ENCODE data around the gene TOMM40.
"Not testable (repeated sequence)": the region's sequence is repeated elsewhere in the genome, so short reads cannot be mapped to it uniquely, and the experiment has no call there.

TOMM40 gene

DNA sequence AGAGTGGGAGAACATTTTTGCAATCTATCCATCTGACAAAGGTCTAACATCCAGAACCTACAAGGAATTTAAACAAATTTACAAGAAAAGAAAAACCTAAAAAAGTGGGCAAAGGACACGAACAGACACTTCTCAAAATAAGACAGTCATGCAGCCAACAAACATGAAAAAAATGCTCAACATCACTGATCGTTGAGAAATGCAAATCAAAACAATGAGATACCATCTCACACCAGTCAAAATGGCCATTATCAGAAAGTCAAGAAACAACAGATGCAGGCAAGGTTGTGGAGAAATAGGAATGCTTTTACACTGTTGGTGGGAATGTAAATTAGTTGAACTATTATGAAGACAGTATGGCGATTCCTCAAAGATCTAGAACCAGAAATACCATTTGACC lies 29.5 kb upstream of the TOMM40 start:
- not testable (repeated sequence) for H3K9ac ChIP-seq (ENCODE audit: low read depth, low read length); H3K36me3 ChIP-seq (ENCODE audit: insufficient read depth, low read length); H3K9me3 ChIP-seq (ENCODE audit: control insufficient read depth, insufficient read depth, low read length); H3K4me1 ChIP-seq (ENCODE audit: insufficient read depth, low read length)

DNA sequence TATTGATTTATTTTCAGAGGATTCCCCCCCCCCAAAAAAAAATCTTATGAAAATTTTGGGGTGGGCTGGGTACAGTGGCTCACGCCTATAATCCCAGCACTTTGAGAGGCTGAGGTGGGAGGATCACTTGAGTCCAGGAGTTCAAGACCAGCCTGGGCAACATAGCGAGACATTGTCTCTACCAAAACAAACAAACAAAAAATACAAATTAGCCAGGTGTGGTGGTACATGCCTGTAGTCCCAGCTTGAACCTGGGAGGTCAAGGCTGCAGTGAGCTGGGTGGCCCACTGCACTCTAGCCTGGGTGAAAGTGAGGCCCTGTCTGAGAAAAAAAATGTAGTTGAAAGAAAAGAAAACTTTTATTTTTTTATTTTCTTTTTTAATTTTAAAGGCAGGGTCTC lies 27.1 kb upstream of the TOMM40 start:
- Histone ChIP-seq H3K9ac (ENCODE audit: low read depth, low read length) (no peak overlapping the region), H3K4me1 (ENCODE audit: insufficient read depth, low read length) (no peaks in the 10 kb centered on the region; the same call in 1 of the 2 replicates), H3K36me3 (ENCODE audit: insufficient read depth, low read length) (peaks cover 5% of the 10 kb centered on the region; the same call in 1 of the 2 replicates), H3K9me3 (ENCODE audit: control insufficient read depth, insufficient read depth, low read length) (no peaks in the 10 kb centered on the region)

DNA sequence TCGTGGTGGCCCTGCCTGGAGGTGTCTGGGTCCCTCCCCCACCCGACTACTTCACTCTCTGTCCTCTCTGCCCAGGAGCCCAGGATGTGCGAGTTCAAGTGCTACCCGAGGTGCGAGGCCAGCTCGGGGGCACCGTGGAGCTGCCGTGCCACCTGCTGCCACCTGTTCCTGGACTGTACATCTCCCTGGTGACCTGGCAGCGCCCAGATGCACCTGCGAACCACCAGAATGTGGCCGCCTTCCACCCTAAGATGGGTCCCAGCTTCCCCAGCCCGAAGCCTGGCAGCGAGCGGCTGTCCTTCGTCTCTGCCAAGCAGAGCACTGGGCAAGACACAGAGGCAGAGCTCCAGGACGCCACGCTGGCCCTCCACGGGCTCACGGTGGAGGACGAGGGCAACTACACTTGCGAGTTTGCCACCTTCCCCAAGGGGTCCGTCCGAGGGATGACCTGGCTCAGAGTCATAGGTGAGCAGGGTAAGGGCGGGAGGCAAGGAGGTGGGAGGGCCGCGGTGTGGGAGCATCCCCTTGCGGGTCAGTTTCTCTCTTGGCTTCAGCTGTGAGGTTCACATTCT lies 25.8 kb upstream of the TOMM40 start:
- H3K9me3 ChIP-seq (ENCODE audit: control insufficient read depth, insufficient read depth, low read length) = no peaks in the 10 kb centered on the region
- H3K9ac ChIP-seq (ENCODE audit: low read depth, low read length) = no peak overlapping the region
- no peaks in the 10 kb centered on the region; the same call in 1 of the 2 replicates for H3K4me1 ChIP-seq (ENCODE audit: insufficient read depth, low read length)
- H3K36me3 ChIP-seq (ENCODE audit: insufficient read depth, low read length) = peaks cover 5% of the 10 kb centered on the region; the same call in 1 of the 2 replicates

DNA sequence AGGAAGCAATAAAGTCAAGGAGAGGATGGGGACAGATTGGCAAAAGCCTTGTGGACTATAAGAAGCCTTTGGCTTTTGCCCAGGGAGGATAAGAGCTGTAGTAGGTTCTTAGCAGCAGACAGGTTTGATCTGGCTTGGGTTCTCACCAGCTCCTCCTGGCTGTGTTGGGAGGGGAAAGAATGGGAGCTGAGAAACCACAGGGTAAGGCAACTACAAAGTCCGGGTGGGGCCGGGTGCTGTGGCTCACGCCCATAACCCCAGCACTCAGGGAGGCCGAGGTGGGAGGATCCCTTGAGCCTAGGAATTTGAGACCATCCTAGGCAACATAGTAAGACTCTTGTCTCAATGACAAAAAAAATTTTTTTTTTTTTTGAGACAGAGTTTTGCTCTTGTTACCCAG lies 24.4 kb upstream of the TOMM40 start:
- no peaks in the 10 kb centered on the region for H3K9me3 ChIP-seq (ENCODE audit: control insufficient read depth, insufficient read depth, low read length)
- no peaks in the 10 kb centered on the region; the same call in 1 of the 2 replicates for H3K4me1 ChIP-seq (ENCODE audit: insufficient read depth, low read length)
- no peak overlapping the region for H3K9ac ChIP-seq (ENCODE audit: low read depth, low read length)
- H3K36me3 ChIP-seq (ENCODE audit: insufficient read depth, low read length) = peaks cover 5% of the 10 kb centered on the region; the same call in 1 of the 2 replicates

DNA sequence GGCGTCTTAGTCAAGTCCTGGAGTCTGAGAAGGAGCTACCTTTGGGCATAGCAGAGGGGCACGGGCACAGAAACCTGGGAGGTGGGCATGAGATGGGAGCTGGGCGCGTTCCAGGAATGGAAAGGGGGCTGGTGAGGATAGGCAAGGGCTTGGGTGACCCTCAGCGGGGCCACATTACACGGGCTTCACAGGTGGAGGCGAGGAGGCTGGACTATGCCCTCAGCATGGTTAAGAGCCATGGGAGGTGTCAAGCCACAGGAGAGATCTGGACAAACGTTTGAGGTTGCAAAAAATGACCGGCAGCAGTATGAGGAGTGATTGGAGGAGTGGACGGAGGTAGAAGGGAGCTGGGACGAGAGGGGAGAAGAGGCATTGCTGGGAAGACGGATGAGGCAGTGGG lies 23.5 kb upstream of the TOMM40 start:
- no peaks in the 10 kb centered on the region; the same call in 1 of the 2 replicates for H3K4me1 ChIP-seq (ENCODE audit: insufficient read depth, low read length)
- H3K9ac ChIP-seq (ENCODE audit: low read depth, low read length) = no peak overlapping the region
- peaks cover 11% of the 10 kb centered on the region for H3K36me3 ChIP-seq (ENCODE audit: insufficient read depth, low read length)
- no peaks in the 10 kb centered on the region for H3K9me3 ChIP-seq (ENCODE audit: control insufficient read depth, insufficient read depth, low read length)

DNA sequence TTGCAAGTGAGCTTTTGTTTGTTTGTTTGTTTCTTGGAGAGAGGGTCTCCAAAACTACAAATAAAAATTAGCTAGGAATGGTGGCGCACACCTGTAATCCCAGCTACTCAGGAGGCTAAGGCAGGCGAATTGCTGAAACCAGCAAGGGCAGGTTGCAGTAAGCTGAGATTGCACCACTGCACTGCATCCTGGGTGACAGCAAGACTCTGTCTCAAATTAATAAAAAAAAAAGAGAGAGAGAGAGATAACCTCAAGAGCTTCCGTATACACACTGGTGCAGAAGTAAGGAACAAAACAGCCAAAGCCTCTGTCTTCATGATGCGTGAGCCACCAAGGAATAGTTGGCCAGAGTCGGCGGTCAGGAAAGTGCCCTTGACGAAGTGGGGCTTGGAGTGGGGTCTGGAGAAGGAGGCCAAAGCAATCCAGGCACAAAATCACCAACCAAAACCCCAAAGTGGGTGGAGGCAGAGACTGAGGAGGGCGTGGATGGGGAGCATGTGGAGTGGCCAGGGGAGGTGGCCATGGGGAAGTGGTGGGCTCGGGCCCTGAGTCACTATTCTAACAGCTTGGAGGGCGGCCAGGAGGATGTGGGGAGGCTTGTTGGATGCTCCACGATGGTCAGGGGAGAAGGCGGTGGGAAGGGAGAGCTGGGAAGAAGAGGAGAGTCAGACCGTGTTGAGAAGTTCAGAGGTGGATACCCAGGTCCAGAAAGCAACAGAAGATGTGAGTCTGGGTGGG lies 21.2 kb upstream of the TOMM40 start:
- peaks cover 18% of the 10 kb centered on the region for H3K36me3 ChIP-seq (ENCODE audit: insufficient read depth, low read length)
- H3K4me1 ChIP-seq (ENCODE audit: insufficient read depth, low read length) = no peaks in the 10 kb centered on the region; the same call in 1 of the 2 replicates
- no peak overlapping the region for H3K9ac ChIP-seq (ENCODE audit: low read depth, low read length)

DNA sequence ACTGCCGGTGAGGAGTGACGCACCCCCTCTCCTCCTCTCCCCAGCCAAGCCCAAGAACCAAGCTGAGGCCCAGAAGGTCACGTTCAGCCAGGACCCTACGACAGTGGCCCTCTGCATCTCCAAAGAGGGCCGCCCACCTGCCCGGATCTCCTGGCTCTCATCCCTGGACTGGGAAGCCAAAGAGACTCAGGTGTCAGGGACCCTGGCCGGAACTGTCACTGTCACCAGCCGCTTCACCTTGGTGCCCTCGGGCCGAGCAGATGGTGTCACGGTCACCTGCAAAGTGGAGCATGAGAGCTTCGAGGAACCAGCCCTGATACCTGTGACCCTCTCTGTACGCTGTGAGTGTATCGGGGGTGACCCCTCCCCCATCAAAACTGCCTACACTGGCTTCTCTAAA lies 19.2 kb upstream of the TOMM40 start:
- Histone ChIP-seq H3K4me1 (ENCODE audit: insufficient read depth, low read length) (peaks cover 12% of the 10 kb centered on the region; the same call in 1 of the 2 replicates), H3K9me3 (ENCODE audit: control insufficient read depth, insufficient read depth, low read length) (no peaks in the 10 kb centered on the region), H3K36me3 (ENCODE audit: insufficient read depth, low read length) (peaks cover 31% of the 10 kb centered on the region), H3K9ac (ENCODE audit: low read depth, low read length) (no peak overlapping the region)

More for the DNA sequence above, 21.2 kb upstream of the TOMM40 start:
- H3K9me3 ChIP-seq (ENCODE audit: control insufficient read depth, insufficient read depth, low read length) = no peaks in the 10 kb centered on the region

DNA sequence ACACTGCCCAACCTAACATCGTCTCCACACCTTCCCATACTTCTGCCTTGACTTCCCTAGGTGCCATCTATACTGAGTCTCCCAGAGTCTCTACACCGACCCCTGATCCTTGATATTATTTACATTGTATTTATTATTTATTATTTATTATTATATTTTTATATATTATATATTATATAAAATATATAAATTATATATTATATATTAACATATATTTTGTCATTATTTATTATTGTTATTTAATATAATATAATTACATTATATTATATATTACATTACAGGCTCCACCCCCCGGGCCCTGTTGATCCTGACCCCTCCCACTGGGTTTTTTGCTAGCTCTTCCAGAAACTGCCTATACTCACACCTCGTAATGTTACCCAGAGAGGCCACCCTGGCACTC lies 18.4 kb upstream of the TOMM40 start:
- Histone ChIP-seq H3K9ac (ENCODE audit: low read depth, low read length) (no peak overlapping the region), H3K36me3 (ENCODE audit: insufficient read depth, low read length) (peaks cover 33% of the 10 kb centered on the region), H3K4me1 (ENCODE audit: insufficient read depth, low read length) (peaks cover 19% of the 10 kb centered on the region; the same call in 1 of the 2 replicates), H3K9me3 (ENCODE audit: control insufficient read depth, insufficient read depth, low read length) (no peaks in the 10 kb centered on the region)

DNA sequence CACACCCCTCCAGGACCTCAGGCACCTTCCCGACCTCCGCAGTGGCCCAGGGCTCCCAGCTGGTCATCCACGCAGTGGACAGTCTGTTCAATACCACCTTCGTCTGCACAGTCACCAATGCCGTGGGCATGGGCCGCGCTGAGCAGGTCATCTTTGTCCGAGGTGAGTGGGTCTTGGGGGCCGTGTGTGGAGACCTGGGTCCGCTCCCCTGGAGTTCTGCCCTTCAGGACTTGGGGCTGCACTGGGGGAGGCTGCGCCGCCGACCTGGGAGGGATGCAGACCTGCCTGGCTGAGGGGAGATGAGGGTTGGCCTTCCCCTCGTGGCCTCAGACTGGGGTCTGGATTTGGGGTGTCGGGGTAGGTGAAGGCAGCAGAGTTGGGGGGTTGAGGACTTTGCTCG lies 16.7 kb upstream of the TOMM40 start:
- H3K9me3 ChIP-seq (ENCODE audit: control insufficient read depth, insufficient read depth, low read length) = no peaks in the 10 kb centered on the region
- H3K4me1 ChIP-seq (ENCODE audit: insufficient read depth, low read length) = peaks cover 27% of the 10 kb centered on the region; the same call in 1 of the 2 replicates
- no peak overlapping the region for H3K9ac ChIP-seq (ENCODE audit: low read depth, low read length)
- peaks cover 31% of the 10 kb centered on the region for H3K36me3 ChIP-seq (ENCODE audit: insufficient read depth, low read length)

DNA sequence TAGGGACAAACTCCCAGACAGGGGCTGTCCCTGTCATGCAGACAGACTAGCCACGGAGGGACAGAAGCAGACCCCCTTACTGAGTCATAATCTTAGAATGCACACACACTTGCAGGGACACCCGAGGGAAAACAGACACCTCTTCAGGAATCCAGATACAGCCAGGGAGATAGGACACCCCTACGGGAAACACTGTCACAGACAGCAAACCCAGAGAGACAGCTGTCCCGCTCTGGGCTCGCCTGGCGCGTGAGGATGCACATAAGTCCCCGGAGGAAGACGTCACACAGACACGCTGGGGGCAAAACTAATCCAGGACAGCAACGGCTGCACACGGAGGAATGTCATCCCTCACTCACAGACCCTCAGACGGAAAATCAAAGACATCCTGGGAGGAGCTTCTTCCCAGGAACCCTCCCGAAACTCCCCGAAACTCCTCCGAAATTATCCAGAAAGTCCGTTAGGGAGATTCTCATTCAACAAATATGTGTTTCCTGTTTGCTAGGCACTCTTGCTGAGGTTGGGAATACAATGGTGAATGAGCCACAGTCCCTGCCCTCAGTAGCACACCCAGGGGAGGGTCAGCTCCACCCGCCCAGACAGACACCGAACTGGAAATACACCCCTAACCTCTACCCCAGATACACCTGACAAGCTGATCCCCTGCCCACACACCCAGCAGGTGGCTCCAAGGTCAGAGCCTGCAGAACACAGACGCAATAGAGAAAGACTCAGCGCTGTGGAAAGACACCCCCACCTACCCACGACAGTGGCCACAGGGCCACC lies 15.2 kb upstream of the TOMM40 start:
- H3K4me1 ChIP-seq (ENCODE audit: insufficient read depth, low read length) = peaks cover 33% of the 10 kb centered on the region; the same call in 1 of the 2 replicates
- no peaks in the 10 kb centered on the region for H3K9me3 ChIP-seq (ENCODE audit: control insufficient read depth, insufficient read depth, low read length)
- peaks cover 31% of the 10 kb centered on the region for H3K36me3 ChIP-seq (ENCODE audit: insufficient read depth, low read length)
- H3K9ac ChIP-seq (ENCODE audit: low read depth, low read length) = no peak overlapping the region

DNA sequence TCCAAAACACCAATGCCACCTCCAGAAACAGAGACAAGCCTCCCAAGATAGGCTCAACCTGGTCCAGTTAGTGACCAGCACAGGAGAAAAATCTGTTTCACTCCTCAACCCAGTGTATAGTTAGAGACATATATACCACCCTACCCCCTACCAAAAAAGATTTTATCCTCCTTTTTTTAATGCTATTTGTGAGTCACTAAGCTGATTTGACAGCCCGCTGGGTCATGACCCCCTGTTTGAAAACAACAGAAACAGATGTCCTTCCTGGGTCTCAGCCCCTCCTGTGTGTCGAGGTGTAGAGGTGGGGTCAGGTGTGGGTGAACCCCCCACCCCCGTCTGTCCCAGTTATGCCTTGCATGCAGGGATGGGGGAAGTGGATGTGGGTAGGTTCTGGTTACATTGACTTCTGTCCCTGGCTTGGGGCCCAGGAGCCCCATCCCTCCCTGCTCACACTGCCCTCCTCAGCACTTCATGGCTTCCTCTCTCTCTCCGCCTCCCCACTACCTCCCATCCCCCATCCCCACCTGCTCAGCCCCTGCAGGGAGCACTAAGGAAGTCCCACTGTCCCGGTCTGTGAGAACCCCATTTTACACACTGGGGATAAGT lies 14.0 kb upstream of the TOMM40 start:
- H3K9ac ChIP-seq (ENCODE audit: low read depth, low read length) = no peak overlapping the region
- no peaks in the 10 kb centered on the region for H3K9me3 ChIP-seq (ENCODE audit: control insufficient read depth, insufficient read depth, low read length)
- H3K4me1 ChIP-seq (ENCODE audit: insufficient read depth, low read length) = peaks cover 39% of the 10 kb centered on the region
- peaks cover 30% of the 10 kb centered on the region for H3K36me3 ChIP-seq (ENCODE audit: insufficient read depth, low read length)

DNA sequence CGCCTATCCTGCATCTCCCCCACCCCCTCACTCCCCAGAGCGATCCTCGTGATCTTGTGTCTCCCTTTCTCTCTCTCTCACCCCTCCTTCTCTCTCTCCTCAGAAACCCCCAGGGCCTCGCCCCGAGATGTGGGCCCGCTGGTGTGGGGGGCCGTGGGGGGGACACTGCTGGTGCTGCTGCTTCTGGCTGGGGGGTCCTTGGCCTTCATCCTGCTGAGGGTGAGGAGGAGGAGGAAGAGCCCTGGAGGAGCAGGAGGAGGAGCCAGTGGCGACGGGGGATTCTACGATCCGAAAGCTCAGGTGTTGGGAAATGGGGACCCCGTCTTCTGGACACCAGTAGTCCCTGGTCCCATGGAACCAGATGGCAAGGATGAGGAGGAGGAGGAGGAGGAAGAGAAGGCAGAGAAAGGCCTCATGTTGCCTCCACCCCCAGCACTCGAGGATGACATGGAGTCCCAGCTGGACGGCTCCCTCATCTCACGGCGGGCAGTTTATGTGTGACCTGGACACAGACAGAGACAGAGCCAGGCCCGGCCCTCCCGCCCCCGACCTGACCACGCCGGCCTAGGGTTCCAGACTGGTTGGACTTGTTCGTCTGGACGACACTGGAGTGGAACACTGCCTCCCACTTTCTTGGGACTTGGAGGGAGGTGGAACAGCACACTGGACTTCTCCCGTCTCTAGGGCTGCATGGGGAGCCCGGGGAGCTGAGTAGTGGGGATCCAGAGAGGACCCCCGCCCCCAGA lies 12.8 kb upstream of the TOMM40 start:
- H3K4me1 ChIP-seq (ENCODE audit: insufficient read depth, low read length) = peaks cover 39% of the 10 kb centered on the region
- H3K9ac ChIP-seq (ENCODE audit: low read depth, low read length) = no peak overlapping the region
- no peaks in the 10 kb centered on the region for H3K9me3 ChIP-seq (ENCODE audit: control insufficient read depth, insufficient read depth, low read length)
- peaks cover 21% of the 10 kb centered on the region; the same call in 1 of the 2 replicates for H3K36me3 ChIP-seq (ENCODE audit: insufficient read depth, low read length)

DNA sequence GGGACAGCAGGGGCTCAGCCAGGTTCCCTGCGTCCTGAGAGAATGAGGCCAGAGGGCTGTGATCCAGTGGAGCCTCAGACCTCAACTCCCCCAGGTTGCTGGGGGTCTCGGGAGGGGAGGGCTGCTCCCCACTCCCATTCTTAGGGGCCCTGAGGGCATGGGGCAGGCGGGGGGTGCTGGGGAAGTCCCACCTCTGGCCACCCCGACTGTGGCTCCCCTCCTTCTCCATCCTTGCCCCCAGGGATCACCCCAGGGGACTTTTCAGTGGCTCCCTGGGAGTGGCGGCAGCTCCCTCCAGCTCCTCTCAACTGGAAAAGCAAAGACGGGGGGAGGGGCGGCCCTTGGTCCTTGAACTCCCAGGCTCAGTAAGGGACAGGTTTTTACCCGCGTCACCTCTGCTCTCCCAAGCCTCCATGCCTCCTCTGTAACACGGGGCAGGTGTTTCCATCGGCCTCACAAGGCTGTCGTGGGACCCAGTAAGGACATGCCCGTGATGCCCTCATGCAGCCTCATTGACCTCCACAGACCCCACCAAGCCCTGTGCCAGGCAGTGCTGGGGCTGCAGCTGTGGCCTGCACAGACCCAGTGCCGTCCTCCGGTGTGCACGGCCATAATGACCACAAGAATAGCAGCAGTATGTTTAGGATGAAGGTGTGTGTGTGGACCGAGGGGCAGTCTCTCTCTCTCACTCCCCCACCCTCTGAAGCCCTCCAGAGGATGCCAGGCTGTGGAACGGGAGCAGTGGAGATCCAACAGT lies 11.6 kb upstream of the TOMM40 start:
- Histone ChIP-seq H3K36me3 (ENCODE audit: insufficient read depth, low read length) (peaks cover 20% of the 10 kb centered on the region; the same call in 1 of the 2 replicates), H3K9me3 (ENCODE audit: control insufficient read depth, insufficient read depth, low read length) (no peaks in the 10 kb centered on the region), H3K9ac (ENCODE audit: low read depth, low read length) (no peak overlapping the region), H3K4me1 (ENCODE audit: insufficient read depth, low read length) (peaks cover 39% of the 10 kb centered on the region)

Data from ES-I3 (cell line).